DND-41 (cell line): ENCODE data around the gene GNS.

Experiments used
- EZH2 ChIP-seq: IDR thresholded peaks from 3 replicates; pipeline ENCODE4 v1.6.1; 2012; ENCODE audit warnings: borderline replicate concordance, low read depth, mild to moderate bottlenecking, moderate library complexity, low read length, inconsistent platforms; ENCODE audit not compliant: severe bottlenecking
- TF ChIP-seq, protein P1 (sequence below): IDR thresholded peaks from 2 replicates; pipeline ENCODE4 v1.5.1; 2012; ENCODE audit warnings: borderline replicate concordance, low read length, moderate library complexity, mild to moderate bottlenecking; ENCODE audit not compliant: poor library complexity, severe bottlenecking; ENCODE audit errors: extremely low read depth

DNA sequence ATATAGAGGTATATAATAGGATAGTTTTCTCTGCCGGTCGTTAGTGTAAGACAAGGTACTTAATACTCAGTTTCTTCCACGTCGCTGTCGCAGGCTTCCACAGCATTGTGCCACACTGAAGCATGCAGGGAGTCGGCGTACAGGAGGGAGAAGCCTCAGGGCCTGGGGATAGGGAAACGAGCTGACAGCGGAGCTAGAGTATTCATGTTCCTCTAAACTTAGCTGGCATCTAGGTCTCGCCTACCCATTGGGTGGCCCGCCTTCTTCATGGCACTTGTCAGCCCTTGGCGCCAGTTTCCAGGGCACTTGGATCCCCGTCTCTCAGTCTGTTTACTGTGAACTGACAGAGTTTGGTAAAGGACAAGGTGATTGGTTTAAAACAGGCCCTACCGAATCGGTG lies 73.6 kb downstream of the GNS start:
- TF ChIP-seq, protein P1, sequence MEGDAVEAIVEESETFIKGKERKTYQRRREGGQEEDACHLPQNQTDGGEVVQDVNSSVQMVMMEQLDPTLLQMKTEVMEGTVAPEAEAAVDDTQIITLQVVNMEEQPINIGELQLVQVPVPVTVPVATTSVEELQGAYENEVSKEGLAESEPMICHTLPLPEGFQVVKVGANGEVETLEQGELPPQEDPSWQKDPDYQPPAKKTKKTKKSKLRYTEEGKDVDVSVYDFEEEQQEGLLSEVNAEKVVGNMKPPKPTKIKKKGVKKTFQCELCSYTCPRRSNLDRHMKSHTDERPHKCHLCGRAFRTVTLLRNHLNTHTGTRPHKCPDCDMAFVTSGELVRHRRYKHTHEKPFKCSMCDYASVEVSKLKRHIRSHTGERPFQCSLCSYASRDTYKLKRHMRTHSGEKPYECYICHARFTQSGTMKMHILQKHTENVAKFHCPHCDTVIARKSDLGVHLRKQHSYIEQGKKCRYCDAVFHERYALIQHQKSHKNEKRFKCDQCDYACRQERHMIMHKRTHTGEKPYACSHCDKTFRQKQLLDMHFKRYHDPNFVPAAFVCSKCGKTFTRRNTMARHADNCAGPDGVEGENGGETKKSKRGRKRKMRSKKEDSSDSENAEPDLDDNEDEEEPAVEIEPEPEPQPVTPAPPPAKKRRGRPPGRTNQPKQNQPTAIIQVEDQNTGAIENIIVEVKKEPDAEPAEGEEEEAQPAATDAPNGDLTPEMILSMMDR: no peak
- no peak for TF ChIP-seq EZH2
